Kidney epithelial cell (primary cell): ENCODE data around the gene NCAPH2. TPM values are rescaled to one million over a fixed set of nuclear protein-coding genes. Genes with fewer than 3 reads are reported as not detected.

ENCODE experiments used
- DNase-seq: peaks from one replicate; pipeline ENCODE4 v3.0.0-alpha.2; 2010; ENCODE audit warnings: low read depth
- H3K27me3 ChIP-seq: 2 replicates; pipeline ENCODE4 v1.6.0; 2011; ENCODE audit warnings: low read length; ENCODE audit not compliant: control insufficient read depth, insufficient read depth
- H3K36me3 ChIP-seq: 2 replicates; pipeline ENCODE4 v1.5.1; 2011; ENCODE audit warnings: low read length; ENCODE audit not compliant: control insufficient read depth, insufficient read depth
- H3K4me3 ChIP-seq: 2 replicates; pipeline ENCODE4 v1.5.1; 2011; ENCODE audit warnings: low read depth, mild to moderate bottlenecking, control low read depth, low read length
- CTCF ChIP-seq: IDR thresholded peaks from 2 replicates; pipeline ENCODE4 v1.5.1; 2011; ENCODE audit warnings: mild to moderate bottlenecking, moderate library complexity, low read length, control low read depth, inconsistent platforms; ENCODE audit not compliant: insufficient read depth, poor library complexity, severe bottlenecking
- total RNA-seq: library from RNA; depleted of rRNA; stranded (reverse); fragments of >200 nt; gene quantifications from 2 replicates; pipeline ENCODE4 v1.2.3, GENCODE V29; 2015

NCAPH2 gene
- total RNA-seq, 1 donor from 2014 or later, result 50.2 TPM

- DNase-seq, result no peak
- Histone ChIP-seq H3K36me3 (no peaks in the 10 kb centered on the region), H3K4me3 (no peak overlapping the region), H3K27me3 (peaks cover 3% of the 10 kb centered on the region)
- no peak for TF ChIP-seq CTCF
These were observed 63.5 kb downstream of the NCAPH2 start for GRCh38 chr22:50571264-50572175.

GRCh38 chr22:50572965-50573364, 64.9 kb downstream of the NCAPH2 start:
- Histone ChIP-seq H3K36me3 (no peaks in the 10 kb centered on the region), H3K4me3 (no peak overlapping the region), H3K27me3 (peaks cover 12% of the 10 kb centered on the region)
- no peak for DNase-seq
- no peak for TF ChIP-seq CTCF

GRCh38 chr22:50573491-50574382, 65.7 kb downstream of the NCAPH2 start:
- H3K36me3 ChIP-seq, result no peaks in the 10 kb centered on the region
- H3K27me3 ChIP-seq, result peaks cover 20% of the 10 kb centered on the region
- no peak overlapping the region for H3K4me3 ChIP-seq
- no peak for DNase-seq
- TF ChIP-seq CTCF, result no peak

GRCh38 chr22:50574383-50574755, 66.3 kb downstream of the NCAPH2 start:
- H3K4me3 ChIP-seq, result no peak overlapping the region
- H3K27me3 ChIP-seq, result peaks cover 22% of the 10 kb centered on the region
- no peak for TF ChIP-seq CTCF
- H3K36me3 ChIP-seq, result no peaks in the 10 kb centered on the region
- no peak for DNase-seq

Other genes with a start within 250 kb of the NCAPH2 start
- 25.5 and 27.3 TPM in 2 replicates for gene MAPK12, start 246.5 kb upstream of the NCAPH2 start, total RNA-seq
- 11.9 and 12.9 TPM in 2 replicates for gene MAPK11, start 237.8 kb upstream of the NCAPH2 start, total RNA-seq
- gene PLXNB2, start 200.6 kb upstream of the NCAPH2 start, total RNA-seq, result 251 and 302 TPM in 2 replicates
- gene DENND6B, start 181.2 kb upstream of the NCAPH2 start, total RNA-seq, result 4.5 TPM in 2 replicates
- 45.2 and 53.4 TPM in 2 replicates for gene PPP6R2, start 164.9 kb upstream of the NCAPH2 start, total RNA-seq
- 96.6 and 127 TPM in 2 replicates for gene SBF1, start 33.2 kb upstream of the NCAPH2 start, total RNA-seq
- gene ADM2, start 26.7 kb upstream of the NCAPH2 start, total RNA-seq, result 27.3 and 29.0 TPM in 2 replicates
- 0.68 and 1.8 TPM in 2 replicates for gene MIOX, start 21.4 kb upstream of the NCAPH2 start, total RNA-seq
- gene LMF2, start 522 bp upstream of the NCAPH2 start, total RNA-seq, result 48.3 and 75.4 TPM in 2 replicates
- 2.3 and 5.7 TPM in 2 replicates for gene SCO2, start 17.4 kb downstream of the NCAPH2 start, total RNA-seq
- 53.1 and 63.5 TPM in 2 replicates for gene TYMP, start 21.8 kb downstream of the NCAPH2 start, total RNA-seq
- gene KLHDC7B, start 37.7 kb downstream of the NCAPH2 start, total RNA-seq, result 16.3 and 20.1 TPM in 2 replicates
- 0.71 TPM in 1 of 2 replicates, not detected in the other for gene SYCE3, start 54.7 kb downstream of the NCAPH2 start, total RNA-seq
- gene CPT1B, start 70.2 kb downstream of the NCAPH2 start, total RNA-seq, result 2.1 and 5.8 TPM in 2 replicates
- gene CHKB, start 74.6 kb downstream of the NCAPH2 start, total RNA-seq, result 59.1 and 81.1 TPM in 2 replicates
- 0.84 and 1.0 TPM in 2 replicates for gene MAPK8IP2, start 92.6 kb downstream of the NCAPH2 start, total RNA-seq
- 42.7 and 63.8 TPM in 2 replicates for gene ARSA, start 119.9 kb downstream of the NCAPH2 start, total RNA-seq
- gene SHANK3, start 164.6 kb downstream of the NCAPH2 start, total RNA-seq, result 3.8 and 6.0 TPM in 2 replicates
- gene ACR, start 230.0 kb downstream of the NCAPH2 start, total RNA-seq, result not detected in 2 replicates